CD14-positive monocyte (primary cell): ENCODE measurements around the gene TMPRSS3. TPM values are rescaled to one million over a fixed set of nuclear protein-coding genes. Genes with fewer than 3 reads are reported as not detected.

Experiments
- DNase-seq, 3 donors: peaks; one replicate each; pipeline ENCODE4 v3.0.0-alpha.2; 2011 to 2022
- H2AFZ ChIP-seq: 2 replicates; pipeline ENCODE4 v1.6.0; 2012; ENCODE audit warnings: mild to moderate bottlenecking, low read depth, low read length, inconsistent platforms; ENCODE audit not compliant: insufficient read depth, poor library complexity, severe bottlenecking
- H3K27ac ChIP-seq, 2 donors: 1 replicate in 1 of 2; 2 replicates in 1 of 2; pipeline ENCODE4 v1.5.1; 2012 to 2013; ENCODE audit warnings: low read length in 2 of 2, control low read depth in 1 of 2, inconsistent platforms in 1 of 2, low read depth in 1 of 2, mild to moderate bottlenecking in 1 of 2
- H3K27me3 ChIP-seq, 2 donors: one replicate each; pipeline versions ENCODE4 v1.6.0 to v1.6.1; 2011 to 2013; ENCODE audit warnings: low read length in 2 of 2; ENCODE audit not compliant: control insufficient read depth in 2 of 2, insufficient read depth in 2 of 2
- H3K36me3 ChIP-seq, 2 donors: replicated peaks in 1 of 2; 1 replicate in 1 of 2; 2 replicates in 1 of 2; pipeline versions ENCODE4 v1.5.1 to v1.6.1; 2012 to 2013; ENCODE audit warnings: low read length in 2 of 2, control low read depth in 1 of 2, inconsistent platforms in 1 of 2, mild to moderate bottlenecking in 1 of 2; ENCODE audit not compliant: insufficient read depth in 2 of 2, control insufficient read depth in 1 of 2
- H3K4me1 ChIP-seq, 2 donors: 1 replicate in 1 of 2; 2 replicates in 1 of 2; pipeline versions ENCODE4 v1.5.1 to v1.6.1; 2012 to 2013; ENCODE audit warnings: low read length in 2 of 2, control low read depth in 1 of 2, inconsistent platforms in 1 of 2, mild to moderate bottlenecking in 1 of 2, moderate library complexity in 1 of 2; ENCODE audit not compliant: insufficient read depth in 2 of 2, control insufficient read depth in 1 of 2
- H3K4me2 ChIP-seq: replicated peaks from 2 replicates; pipeline ENCODE3; 2012; ENCODE audit warnings: low read length, moderate library complexity, mild to moderate bottlenecking; ENCODE audit not compliant: poor library complexity, severe bottlenecking; ENCODE audit errors: extremely low read depth
- H3K4me3 ChIP-seq, 3 experiments: fragments of 200-600 bp in 1 of 3; sonication (generic) in 1 of 3; replicated peaks in 1 of 3; 1 replicate in 2 of 3; 2 replicates in 1 of 3; pipeline ENCODE4 v1.5.1; 2011 to 2013; ENCODE audit warnings: low read length in 3 of 3, mild to moderate bottlenecking in 3 of 3, control low read depth in 2 of 3, low read depth in 2 of 3, inconsistent platforms in 1 of 3, moderate library complexity in 1 of 3
- H3K79me2 ChIP-seq: 2 replicates; pipeline ENCODE4 v1.6.0; 2012; ENCODE audit warnings: mild to moderate bottlenecking, control low read depth, inconsistent platforms, low read length, moderate library complexity; ENCODE audit not compliant: insufficient read depth
- H3K9ac ChIP-seq: 2 replicates; pipeline ENCODE4 v1.6.0; 2017; ENCODE audit warnings: low read length, mild to moderate bottlenecking; ENCODE audit not compliant: insufficient read depth, poor library complexity, severe bottlenecking
- H3K9me3 ChIP-seq, 2 donors: replicated peaks in 1 of 2; 1 replicate in 1 of 2; 2 replicates in 1 of 2; pipeline versions ENCODE4 v1.5.1 to v1.6.1; 2012 to 2013; ENCODE audit warnings: low read length in 2 of 2, control low read depth in 1 of 2; ENCODE audit not compliant: control insufficient read depth in 1 of 2, insufficient read depth in 1 of 2
- H4K20me1 ChIP-seq: 2 replicates; pipeline ENCODE4 v1.6.0; 2012; ENCODE audit warnings: mild to moderate bottlenecking, low read length, control low read depth, moderate library complexity; ENCODE audit not compliant: insufficient read depth
- H3K27ac Mint-ChIP-seq, 7 donors: one replicate each; pipeline ENCODE4 v1.8.0; 2020; ENCODE audit warnings: mild to moderate bottlenecking in 7 of 7, mixed read lengths in 7 of 7, moderate library complexity in 6 of 7, inconsistent platforms in 2 of 7
- H3K27me3 Mint-ChIP-seq, 3 donors: one replicate each; pipeline ENCODE4 v1.8.0; 2021 to 2022; ENCODE audit warnings: low read depth in 3 of 3, mild to moderate bottlenecking in 3 of 3, mixed read lengths in 3 of 3, moderate library complexity in 3 of 3, inconsistent platforms in 1 of 3
- H3K36me3 Mint-ChIP-seq, 2 donors: one replicate each; pipeline ENCODE4 v1.8.0; 2020; ENCODE audit warnings: mixed read lengths in 2 of 2, inconsistent platforms in 1 of 2, mild to moderate bottlenecking in 1 of 2
- H3K4me1 Mint-ChIP-seq: one replicate; pipeline ENCODE4 v1.8.0; 2020; ENCODE audit warnings: mild to moderate bottlenecking, mixed read lengths
- H3K4me3 Mint-ChIP-seq, 2 donors: one replicate each; pipeline ENCODE4 v1.8.0; 2020; ENCODE audit warnings: mild to moderate bottlenecking in 2 of 2, mixed read lengths in 2 of 2, moderate library complexity in 1 of 2
- H3K9me3 Mint-ChIP-seq, 7 donors: one replicate each; pipeline ENCODE4 v1.8.0; 2020 to 2022; ENCODE audit warnings: mixed read lengths in 7 of 7, mild to moderate bottlenecking in 6 of 7, moderate library complexity in 6 of 7, inconsistent platforms in 2 of 7
- WGBS: methylation state at CpG from one replicate; pipeline ENCODE4 v1.1.5; 2013; ENCODE audit warnings: missing lambda C conversion rate; ENCODE audit not compliant: insufficient coverage; 5-methylcytosine and 5-hydroxymethylcytosine counted together
- intact Hi-C, 2 donors: fragments of 100-400 bp; cut with micrococcal nuclease; formaldehyde crosslinking; loops; one replicate each; pipeline versions ENCODE4 v1.15.0 to v1.15.1; 2023
- polyA plus RNA-seq, 3 donors: library from polyadenylated mRNA; depleted of rRNA in 1 of 3; unstranded in 2 of 3; stranded (reverse) in 1 of 3; fragments of 300-500 nt in 2 of 3; fragments of >200 nt in 1 of 3; fragmentation: Illumina TruSeq in 2 of 3; gene quantifications; 1 replicate in 2 of 3; 2 replicates in 1 of 3; pipeline ENCODE4 v1.2.3, GENCODE V29; 2012 to 2021
- TF ChIP-seq, protein P1 (sequence below): fragments of 200-600 bp; IDR thresholded peaks from one replicate; pipeline ENCODE4 v1.8.0; 2022; ENCODE audit warnings: antibody characterized with exemption, mild to moderate bottlenecking

Gene TMPRSS3
- polyA plus RNA-seq, 3 donors, result 0.30 TPM; not detected in 2

DNA sequence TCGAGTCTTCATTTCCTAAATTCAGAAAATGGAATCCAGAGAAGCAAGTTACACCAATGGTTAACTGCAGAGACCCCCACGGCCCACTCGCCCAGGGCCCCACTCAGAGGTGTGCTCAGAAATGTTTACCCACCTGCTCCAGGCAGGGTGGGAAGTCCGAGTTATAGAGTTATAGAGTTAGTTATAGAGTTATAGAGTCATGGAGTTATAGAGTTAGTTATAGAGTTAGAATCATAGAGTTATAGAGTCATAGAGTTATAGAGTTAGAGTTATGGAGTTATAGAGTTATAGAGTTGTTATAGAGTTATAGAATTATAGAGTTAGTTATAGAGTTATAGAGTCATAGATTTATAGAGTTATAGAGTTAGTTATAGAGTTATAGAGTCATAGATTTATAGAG, 39.5 kb upstream of the TMPRSS3 start:
- 61% methylated on average over 3 of the region's 4 CpGs for WGBS
- Histone ChIP-seq H3K27me3 (no peaks in the 10 kb centered on the region), H4K20me1 (no peaks in the 10 kb centered on the region), H3K9me3 (no peaks in the 10 kb centered on the region), H3K9ac (no peak overlapping the region), H3K4me1 (peaks cover 7% of the 10 kb centered on the region in 2 donors), H3K27ac (no peak overlapping the region), H3K4me2 (no peak overlapping the region), H3K36me3 (no peaks in the 10 kb centered on the region), H3K4me3 (no peak overlapping the region), H3K79me2 (no peaks in the 10 kb centered on the region), H2AFZ (no peak overlapping the region)
- intact Hi-C loops, result no loop called here
- Mint-ChIP-seq H3K9me3 (peaks cover 0 to 15% (median 10%) of the 10 kb centered on the region in 7 donors), H3K4me1 (peaks cover 8% of the 10 kb centered on the region), H3K36me3 (no peaks in the 10 kb centered on the region), H3K27me3 (peaks cover 0 to 2% (median 0%) of the 10 kb centered on the region in 3 donors), H3K27ac (no peak overlapping the region), H3K4me3 (no peak overlapping the region)
- DNase-seq, result no peak
- TF ChIP-seq, protein P1, sequence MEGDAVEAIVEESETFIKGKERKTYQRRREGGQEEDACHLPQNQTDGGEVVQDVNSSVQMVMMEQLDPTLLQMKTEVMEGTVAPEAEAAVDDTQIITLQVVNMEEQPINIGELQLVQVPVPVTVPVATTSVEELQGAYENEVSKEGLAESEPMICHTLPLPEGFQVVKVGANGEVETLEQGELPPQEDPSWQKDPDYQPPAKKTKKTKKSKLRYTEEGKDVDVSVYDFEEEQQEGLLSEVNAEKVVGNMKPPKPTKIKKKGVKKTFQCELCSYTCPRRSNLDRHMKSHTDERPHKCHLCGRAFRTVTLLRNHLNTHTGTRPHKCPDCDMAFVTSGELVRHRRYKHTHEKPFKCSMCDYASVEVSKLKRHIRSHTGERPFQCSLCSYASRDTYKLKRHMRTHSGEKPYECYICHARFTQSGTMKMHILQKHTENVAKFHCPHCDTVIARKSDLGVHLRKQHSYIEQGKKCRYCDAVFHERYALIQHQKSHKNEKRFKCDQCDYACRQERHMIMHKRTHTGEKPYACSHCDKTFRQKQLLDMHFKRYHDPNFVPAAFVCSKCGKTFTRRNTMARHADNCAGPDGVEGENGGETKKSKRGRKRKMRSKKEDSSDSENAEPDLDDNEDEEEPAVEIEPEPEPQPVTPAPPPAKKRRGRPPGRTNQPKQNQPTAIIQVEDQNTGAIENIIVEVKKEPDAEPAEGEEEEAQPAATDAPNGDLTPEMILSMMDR, result no peak

DNA sequence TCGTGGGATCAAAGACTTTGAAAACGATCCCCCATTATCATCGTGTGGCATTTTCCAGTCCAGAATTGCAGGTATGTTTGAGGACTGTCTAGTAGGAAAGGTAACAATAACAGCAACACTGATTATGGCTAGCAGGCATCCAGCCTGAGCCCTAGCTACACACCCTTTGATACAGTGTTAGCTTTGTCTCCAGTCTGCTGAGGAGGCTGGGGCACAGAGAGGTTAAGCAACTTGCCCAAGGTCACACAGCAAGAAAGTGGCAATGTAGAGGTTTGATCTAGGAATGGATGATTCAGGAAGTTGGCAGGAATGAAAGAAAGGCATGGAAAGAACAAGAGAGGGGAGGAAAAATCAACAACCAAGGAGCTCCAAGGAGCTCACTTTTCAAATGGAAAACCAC, 39.0 kb upstream of the TMPRSS3 start:
- no peak overlapping the region for H3K4me3 Mint-ChIP-seq
- H3K27ac Mint-ChIP-seq, result no peak overlapping the region
- H3K4me2 ChIP-seq, result no peak overlapping the region
- no peaks in the 10 kb centered on the region for H3K36me3 Mint-ChIP-seq
- H3K79me2 ChIP-seq, result no peaks in the 10 kb centered on the region
- peaks cover 8% of the 10 kb centered on the region for H3K4me1 Mint-ChIP-seq
- H3K27me3 ChIP-seq, result no peaks in the 10 kb centered on the region
- no peak overlapping the region for H3K9ac ChIP-seq
- TF ChIP-seq, protein P1, result no peak
- H2AFZ ChIP-seq, result no peak overlapping the region
- no peak overlapping the region for H3K27ac ChIP-seq
- H3K27me3 Mint-ChIP-seq, result peaks cover 0 to 2% (median 0%) of the 10 kb centered on the region in 3 donors
- intact Hi-C loops, result no loop called here
- H3K4me3 ChIP-seq, result no peak overlapping the region
- H3K9me3 ChIP-seq, result no peaks in the 10 kb centered on the region
- no peaks in the 10 kb centered on the region for H4K20me1 ChIP-seq
- peaks cover 0 to 15% (median 10%) of the 10 kb centered on the region in 7 donors for H3K9me3 Mint-ChIP-seq
- H3K36me3 ChIP-seq, result no peaks in the 10 kb centered on the region
- peaks cover 7% of the 10 kb centered on the region in 2 donors for H3K4me1 ChIP-seq
- no peak for DNase-seq
- WGBS, result 83% methylated on average over 2 of the region's 3 CpGs
